HG03097 (cell line): Measurements from ENCODE around the gene ZNF500.

Source experiments
- ATAC-seq: cut with Tn5 transposase; IDR thresholded peaks from one replicate; pipeline ENCODE4 v1.9.1; 2021; ENCODE audit not compliant: unreplicated experiment, low FRiP score

The ZNF500 gene

DNA sequence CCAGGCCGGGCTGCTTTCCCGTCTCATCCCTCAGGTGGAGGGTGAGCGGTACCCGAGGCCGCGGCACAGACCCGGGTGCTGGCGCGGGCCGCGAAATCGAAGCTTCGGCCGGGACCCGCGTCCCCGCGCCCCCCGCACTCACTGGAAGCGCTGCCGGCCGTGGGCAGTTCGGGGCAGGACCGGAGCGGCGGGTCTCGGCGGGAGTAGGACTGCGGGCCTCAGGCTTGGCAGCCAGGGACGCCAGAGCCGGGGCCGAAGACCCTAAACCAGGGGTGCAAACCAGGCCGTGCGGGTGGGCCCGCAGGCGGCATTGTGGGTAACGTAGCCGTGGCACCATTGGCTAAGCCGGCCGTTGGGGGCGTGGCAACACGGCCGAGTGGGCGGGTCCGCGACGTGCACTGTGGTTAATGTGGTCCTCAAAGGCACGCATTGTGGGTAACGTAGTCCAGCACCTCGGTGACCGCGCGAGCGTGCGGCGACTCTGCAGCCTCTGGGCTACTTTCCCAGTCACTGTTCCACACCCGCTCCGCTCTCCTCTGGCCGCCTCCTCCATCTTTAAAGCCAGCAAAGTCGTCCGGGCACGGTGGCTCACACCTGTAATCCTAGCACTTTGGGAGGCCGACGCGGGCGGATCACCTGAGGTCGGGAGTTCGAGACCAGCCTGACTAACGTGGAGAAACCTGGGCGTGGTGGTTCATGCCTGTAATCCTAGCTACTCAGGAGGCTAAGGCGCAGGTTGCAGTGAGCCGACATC is at the start of gene ZNF500:
Gene ZNF500, minus strand, starts transcription at position 288 of the 754 bp plus-strand sequence. CDS start 1,184 bp downstream, outside the sequence.
- ATAC-seq = peak; percentile 79

DNA sequence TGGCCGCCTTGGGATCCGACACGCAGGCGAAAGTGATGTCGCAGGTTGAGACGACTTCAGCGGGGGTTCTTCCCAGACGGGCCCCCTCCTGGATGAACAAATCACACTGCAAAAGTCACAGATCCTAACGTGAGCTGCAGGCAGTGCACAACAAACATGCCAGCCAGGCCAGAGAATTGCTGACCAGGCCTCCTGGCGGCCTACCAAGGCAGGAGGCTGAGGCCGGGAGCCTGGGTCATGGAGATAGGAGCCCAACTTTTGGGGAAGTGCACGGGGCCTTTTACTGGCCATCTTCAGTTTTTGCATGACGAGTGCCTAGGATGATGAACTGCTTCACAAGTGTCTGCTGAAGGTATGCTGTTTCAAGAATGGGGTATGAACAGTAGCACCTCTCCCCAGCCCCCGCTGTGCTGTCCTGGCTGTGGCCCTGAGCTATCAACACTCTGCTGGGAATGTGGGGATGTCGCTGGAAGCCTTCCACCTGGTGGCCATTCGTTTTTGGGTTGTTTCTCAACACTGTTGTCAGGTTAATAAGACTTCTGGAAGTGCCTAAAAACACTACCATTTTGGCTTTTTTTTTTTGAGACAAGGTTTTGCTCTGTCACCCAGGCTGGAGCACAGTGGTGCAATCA is 47.7 kb upstream of the ZNF500 start:
- ATAC-seq = no peak

DNA sequence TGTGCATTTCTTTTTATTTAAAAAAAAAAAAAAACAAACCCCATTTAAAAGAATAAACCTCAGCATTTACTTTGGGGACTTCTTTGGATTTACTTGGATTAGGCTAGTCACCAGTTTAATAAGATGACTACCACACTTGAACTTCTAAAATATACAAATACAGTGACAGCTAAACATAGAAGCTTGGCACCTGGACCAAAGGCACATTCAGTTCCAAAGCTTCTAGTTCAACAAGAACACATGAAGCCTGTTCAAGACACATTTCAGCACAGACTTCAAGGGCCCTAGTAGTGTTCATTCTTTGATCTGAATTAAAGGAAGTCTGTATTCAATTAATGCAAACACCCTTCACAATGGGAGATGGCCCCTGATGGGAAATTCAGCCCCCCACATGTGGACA is 47.1 kb upstream of the ZNF500 start:
- no peak for ATAC-seq

DNA sequence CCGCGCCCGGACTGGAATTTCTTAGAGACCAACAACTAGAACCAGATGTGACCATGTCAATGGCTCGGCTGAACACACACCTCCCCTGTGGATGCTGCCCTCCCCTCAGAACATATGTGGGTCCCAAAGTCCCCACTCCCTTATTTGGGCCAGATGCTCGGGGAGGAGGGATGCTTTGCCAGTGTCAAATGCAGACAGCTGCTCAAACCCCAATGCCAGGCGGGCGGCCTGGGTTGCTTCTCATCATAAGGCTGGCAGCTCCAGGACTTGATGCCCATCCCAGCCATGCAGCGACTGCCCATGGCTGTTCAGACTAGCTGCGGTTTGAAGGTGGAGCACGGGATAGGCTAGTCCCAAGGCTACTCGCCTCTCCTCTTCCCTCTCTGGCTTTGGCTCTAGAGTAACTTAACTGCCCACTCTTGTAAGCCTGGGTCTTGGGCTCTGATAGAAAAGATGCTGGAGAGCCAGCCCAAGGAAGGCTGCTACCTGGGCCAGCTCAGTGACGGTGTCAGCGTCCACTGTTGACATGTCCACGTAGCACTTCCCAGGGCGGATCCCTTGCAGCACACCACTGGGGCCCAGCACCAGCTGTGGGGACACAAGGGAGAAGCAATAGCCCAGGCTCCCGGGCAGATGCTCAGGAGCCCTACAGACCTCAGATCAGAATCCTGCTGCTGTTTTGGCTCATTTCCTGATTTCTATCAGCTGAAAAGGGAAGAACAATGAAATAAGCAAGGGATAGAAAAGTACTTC is 46.5 kb upstream of the ZNF500 start:
- ATAC-seq = no peak

DNA sequence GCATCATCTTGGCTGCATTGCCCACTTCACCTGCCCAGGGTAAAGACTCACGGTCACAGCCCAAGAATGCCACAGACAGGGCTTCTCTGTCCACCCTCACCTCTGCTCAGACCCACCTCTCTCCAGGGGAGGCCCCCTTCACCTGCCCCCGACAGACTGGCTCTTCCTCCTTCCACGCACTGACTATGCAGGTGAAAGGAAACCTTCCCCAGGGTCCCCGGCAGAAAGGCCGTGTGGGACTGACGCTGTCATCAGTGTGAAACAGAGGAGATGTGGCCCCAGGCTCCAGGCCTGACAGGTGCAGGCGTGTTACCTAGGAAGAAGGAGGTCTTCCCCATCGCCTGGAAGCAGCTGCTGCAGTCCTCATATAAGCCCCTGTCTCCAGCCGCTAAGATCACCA is 44.8 kb upstream of the ZNF500 start:
- no peak for ATAC-seq

DNA sequence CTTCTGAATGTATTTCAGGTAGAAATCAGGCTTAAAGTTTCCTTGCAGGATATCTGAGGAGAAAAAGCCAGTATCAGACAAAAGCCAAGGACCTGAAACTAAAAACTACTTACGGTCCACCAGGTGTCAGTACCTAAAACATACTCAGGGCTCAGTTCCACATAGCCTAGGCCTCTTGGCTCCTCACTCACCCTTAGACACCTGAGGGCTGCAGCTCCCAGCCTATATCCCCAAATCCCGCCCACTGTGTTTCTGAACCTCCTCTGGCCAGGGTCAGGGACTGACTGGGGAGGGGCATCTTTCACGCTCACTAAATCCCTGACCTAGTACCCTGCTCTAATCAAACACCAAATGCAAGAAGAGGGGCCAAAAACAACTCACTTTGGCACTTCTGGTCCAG is 44.3 kb upstream of the ZNF500 start:
- no peak for ATAC-seq

DNA sequence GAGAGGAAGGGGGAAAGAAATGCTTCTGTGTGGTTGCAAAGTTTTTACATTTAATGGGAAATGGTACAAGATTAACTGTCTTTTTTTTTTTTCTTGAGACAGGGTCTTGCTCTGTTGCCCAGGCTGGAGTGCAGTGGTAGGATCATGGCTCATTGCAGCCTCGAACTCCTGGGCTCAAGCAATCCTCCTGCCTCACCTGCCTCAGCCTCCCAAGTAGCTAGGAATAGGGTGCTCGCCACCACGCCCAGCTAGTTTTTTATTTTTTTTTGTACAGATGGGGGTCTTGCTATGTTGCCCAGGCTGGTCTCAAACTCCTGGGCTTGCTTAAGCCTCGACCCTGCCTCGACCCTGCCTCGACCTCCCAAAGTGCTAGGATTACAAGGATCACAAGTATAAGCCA is 39.3 kb upstream of the ZNF500 start:
- ATAC-seq = no peak

DNA sequence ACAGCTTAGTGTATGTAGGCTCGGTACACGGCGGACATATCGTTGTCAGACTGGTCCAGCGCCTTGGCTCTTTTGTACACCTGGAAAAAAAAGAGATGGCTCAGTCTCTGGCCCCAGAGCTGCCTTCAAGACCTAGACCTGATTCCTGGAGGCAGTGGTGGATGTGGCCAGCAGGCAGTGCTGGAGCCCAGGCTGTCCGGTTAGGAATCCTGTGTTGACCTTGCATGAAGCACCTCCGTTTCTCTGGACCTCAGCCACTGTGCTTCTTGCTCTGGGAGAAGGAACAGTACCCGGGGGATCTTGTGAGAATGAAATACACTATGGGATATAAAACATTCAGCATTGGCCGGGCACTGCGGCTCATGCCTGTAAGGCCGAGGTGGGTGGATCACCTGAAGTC is 38.3 kb upstream of the ZNF500 start:
- no peak for ATAC-seq

DNA sequence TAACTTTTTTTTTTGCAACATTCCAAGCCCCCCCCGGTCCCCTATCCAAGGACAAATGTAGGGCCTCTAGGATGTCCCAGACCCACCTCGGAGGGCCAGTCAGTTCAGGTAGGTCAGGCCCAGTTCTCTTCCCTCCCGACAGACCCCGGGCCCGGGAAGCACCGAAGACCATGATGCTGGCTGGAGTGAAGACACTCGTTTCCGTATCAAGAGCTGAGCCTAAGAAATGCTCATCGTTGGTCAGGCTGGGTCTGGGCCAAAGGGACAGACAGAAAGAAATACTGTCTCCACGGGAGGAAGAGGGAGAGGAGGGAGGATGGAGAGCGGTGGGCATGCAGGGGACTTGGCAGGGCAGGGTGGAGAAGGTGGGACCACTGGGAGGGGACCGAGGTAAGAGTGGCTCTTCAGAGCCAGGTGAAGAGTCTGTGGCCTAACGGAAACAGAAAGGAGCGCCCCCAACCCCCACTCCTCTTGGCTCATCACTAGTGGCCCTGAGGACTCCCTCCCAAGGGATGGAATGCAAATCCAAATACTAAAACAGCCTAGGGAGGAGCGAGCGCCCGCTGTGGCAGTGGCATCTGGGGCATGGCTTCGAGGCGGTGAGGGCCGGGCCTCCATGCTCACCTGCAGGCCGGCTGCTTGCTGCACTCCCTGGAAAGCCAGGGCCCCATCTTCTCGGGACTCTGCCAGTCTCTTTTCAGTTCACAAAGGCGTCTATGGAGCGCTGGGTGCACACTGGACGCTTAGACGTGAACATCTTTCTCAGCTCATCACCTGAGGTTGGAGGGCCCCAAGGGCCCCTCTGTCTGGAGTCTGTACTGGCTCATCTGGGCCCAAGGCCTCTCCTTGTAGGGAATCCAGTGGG is 37.2 kb upstream of the ZNF500 start:
- ATAC-seq = no peak

DNA sequence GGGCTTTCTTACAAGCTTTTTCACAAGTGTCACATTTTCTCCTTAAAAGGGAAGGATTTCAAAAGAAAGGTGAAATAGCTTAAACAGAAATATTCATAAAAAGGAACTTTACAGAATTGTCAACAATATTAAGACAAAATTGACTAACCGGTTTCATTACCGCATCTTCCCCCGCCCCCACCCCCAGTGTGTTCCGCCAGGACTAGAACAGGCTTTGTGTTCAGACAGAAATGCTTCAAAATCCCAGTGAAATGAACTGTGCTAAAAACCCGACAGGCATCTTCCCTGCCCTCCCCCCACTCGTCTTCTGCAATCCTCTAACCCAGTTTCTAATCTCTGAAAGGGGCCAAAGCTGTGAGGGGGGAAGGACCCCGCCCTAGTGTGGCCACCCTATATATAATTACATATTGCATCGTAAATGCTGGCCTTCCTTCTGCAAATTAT is 36.5 kb upstream of the ZNF500 start:
- no peak for ATAC-seq

DNA sequence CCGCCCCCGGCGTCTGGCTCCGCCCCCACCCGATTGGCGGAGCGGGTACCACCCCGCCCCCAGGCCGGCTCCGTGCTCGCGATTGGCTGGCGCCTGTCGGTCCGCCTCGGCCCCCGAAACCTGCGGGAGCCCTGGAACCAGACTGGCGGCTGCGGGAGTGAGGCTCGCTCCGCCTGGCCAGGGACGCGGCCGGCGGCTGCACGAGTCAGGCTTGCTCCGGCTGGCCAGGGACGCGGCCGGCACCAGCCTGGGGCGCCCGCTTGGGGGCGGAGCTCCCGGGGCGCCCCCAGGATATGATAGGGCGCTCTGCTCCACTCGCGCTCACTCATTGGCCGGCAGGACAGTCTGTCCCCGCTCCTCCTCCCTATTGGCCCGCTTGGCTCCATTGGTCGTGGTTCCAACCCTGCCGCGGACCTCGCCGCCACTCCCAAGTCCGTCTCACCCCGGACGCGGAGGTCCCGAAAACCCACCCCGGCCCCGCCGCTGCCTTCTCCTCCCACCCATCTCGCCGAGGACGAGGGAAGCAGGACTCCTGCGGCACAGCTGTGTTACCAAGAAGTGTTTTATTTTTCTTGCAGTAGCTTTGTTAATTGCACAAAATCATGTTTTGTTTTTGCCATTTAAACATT is 35.8 kb upstream of the ZNF500 start:
- peak; percentile 80 for ATAC-seq

DNA sequence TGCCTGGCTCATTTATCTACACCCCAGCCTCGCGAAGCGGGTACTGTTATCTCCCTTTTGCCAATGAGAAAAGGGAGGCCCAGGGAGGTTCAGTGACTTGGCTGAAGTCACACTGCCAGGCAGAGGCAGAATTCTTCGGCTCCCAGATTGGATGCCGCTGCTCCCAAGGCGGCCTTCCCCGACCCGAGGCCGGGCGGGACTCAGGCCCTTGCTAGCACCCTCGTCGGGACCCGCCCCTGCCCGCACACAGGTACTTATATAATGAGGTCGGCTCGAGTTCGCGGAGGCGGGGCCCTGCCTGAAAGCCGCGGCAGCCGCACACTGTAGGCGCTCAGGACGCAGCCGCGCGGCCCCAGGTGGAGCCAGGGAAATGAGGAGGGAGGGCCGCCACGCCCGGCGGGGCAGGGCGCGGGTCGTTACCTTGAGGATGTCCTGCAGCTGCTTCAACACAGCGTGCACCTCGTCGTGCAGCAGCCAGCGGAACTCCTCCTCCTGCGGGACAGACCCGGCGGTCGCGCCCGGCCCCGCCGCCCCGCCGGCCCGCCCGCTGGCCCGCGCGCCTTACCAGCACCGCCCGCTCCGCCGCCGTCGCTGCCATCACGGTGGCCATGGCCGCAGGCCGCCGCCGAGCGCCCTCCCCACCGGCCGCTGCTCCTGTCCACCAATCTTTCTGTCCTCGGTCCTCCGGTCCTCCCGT is 35.1 kb upstream of the ZNF500 start, which contains the start of gene ROGDI:
Gene ROGDI, minus strand, starts transcription at position 672 of the 697 bp plus-strand sequence. Its CDS starts 62 bp downstream, at position 610.
- peak; percentile 45 for ATAC-seq

DNA sequence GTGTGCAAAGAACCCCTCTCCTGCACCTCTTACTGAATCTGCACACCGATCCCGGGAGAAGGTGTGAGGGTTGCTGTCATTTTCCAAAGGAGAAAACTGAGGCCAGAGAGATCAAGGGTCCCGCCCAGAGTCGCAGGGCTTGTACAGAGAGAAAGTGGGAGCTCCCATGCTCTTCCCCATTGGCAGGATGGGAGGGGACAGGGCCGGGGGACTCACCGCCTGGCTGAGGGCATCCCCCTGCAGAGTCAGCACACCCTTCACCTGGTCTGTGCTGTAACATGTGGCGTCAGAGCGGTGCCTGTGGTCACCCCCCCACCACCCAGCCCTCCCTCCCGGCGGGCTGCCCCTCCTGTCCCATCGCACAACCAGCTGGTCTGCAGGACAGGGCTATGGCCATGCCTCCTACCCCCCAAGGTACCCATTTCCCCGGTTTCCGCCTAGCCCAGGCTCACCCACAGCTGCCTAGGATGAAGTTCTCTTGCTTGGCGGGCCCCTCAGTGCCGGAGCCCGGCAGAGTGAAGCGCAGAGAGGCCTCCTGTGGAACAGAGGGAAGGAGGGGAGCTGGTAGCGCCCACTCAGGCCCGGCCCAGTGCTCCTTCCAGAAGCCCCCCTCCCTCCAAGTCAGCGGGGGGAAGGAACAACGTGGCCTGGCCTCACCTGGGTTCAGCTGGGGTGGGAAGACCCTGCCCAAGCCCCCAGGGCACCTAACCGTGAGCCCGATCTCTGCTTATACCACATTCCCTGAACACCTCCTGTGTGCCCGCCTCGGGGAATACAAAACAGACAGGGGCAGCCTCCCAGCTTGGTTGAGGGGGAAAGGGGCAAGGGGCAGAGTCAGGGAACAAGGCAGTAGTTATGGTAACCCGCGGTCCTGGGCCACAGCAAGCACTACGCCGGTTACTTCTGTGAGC is 34.3 kb upstream of the ZNF500 start:
- ATAC-seq = no peak

DNA sequence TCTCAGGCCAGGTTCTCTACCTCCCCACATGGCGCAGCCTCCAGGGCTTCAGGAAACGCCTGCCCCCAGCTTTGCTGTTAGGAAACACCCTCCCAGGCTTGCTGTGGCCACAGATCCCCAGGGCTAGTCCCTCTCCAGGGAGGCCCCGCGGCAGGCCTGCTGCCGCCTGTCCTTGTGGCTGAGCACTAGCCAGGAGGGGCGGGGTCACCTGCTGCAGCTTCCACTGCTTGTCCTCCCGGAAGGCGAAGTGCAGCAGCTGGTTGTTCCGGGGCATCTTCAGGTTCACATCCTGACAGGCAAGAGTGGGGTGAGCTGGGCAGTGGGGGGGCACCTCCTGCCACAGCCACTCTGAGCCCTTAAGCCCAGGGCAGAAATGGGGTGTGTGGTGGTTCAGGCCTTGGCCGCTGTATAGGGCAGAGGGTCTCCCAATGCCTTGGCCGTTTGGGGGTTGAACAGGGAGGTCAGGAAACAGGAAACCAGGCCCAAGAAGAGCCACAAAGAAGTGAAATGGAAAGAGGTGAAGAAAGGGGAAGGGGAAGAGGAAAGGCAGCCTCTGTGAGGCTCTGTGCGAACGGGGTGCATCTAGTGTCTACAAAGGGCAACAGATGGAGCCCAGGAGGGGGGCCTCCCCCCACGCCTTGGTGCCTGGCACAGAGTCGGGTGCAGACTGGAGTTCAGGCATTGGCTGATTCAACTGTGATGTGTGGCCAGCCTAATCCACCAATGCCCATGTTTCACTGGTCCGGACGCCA is 33.5 kb upstream of the ZNF500 start:
- no peak for ATAC-seq

DNA sequence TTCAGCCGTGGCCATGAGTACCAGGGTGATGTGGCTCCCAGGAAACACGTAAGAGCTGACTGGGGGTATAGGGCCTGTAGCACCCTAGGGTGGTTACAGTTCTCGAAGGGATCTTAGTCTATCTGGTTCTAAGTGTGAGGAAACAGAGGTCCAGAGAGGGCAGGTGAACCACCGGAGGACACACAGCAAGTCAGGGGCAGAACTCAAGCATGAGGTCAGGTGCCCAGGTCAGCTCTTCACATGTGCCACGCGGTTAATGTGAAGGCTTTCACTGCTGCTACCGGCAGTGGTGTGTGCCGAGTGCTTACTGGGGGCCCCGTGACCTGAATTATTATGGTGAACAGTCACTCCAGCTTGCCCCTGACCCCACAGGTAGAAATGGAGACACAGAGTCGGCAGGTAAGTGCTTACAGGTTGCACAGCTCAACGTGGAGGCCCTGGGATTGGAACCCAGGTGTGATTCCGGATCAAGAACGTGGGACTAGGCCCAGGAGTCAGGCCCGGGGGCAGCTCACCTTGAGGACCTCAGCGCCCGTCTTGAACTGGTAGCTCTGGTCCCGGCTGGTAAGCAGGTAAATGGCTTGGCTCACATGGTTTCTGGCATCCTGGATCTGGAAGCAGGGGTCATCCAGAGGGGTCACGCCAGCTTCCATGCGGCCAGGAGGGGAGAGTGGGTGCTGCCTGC is 32.4 kb upstream of the ZNF500 start:
- ATAC-seq = no peak

DNA sequence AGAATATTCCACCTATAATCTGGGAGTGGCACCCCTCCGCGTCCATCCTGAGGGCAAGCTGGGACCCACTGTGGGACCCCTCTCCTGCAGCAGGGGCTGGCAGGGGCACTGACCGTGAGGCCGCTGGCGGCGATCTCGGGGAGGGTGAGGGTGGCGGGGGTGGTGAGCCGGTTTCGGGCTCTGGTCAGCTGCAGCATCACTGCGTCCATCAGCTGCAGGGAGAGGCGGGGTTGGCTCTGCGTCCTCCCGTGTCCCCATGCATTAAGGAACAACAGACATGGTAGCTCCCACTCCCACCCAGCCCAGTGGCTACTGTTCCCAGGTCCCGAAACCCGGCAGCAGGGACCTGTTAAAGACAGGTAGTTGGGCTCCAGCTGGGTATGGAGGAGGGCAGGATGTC is 31.5 kb upstream of the ZNF500 start:
- ATAC-seq = no peak

DNA sequence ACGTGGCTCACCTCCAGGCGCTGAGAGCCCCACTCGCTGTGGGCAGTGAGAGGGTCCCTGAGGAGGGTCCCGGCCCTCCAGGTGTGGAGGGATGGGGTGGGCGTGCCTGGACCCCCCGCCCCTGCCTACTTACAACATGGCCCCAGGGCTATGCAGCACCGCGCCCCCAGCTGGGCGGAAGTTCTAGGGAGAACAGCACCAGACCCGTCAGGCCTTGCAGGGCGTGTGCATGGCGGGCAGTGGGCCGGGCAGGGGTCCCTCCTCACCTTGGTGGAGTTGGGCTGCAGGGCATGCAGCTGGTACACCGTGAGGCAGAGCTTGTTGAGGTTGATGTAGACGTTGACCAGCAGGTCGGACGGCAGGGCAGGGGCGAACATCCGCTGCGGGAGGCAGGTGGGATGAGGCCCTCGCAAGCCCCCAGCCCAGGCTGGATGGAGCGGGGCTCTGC is 30.9 kb upstream of the ZNF500 start:
- ATAC-seq = no peak
